K562 (cell line): ENCODE measurements around the gene SHF.

Experiments used
- CBX5 ChIP-seq: IDR thresholded peaks from 2 replicates; pipeline ENCODE4 v1.6.1; 2014; ENCODE audit warnings: low read depth, borderline replicate concordance
- CTCF ChIP-seq, 3 experiments: IDR thresholded peaks in 2 of 3; conservative IDR thresholded peaks in 1 of 3; 2 replicates each; pipeline ENCODE4 v1.5.1; 2011 to 2012; ENCODE audit warnings: low read length in 3 of 3, mild to moderate bottlenecking in 3 of 3, control low read depth in 2 of 3, improper control_type of control experiment in 1 of 3, inconsistent platforms in 1 of 3, low read depth in 1 of 3, mixed read lengths in 1 of 3, moderate library complexity in 1 of 3; ENCODE audit not compliant: insufficient read depth in 2 of 3
- MAX ChIP-seq: sonication (generic); formaldehyde crosslinking; IDR thresholded peaks from 2 replicates; pipeline ENCODE4 v1.9.0; 2022; ENCODE audit warnings: mild to moderate bottlenecking, missing genetic modification reagents
- NR3C1 ChIP-seq: sonication (generic); formaldehyde crosslinking; IDR thresholded peaks from 2 replicates; pipeline ENCODE4 v1.8.1; 2022; ENCODE audit warnings: missing genetic modification reagents
- ZKSCAN8 ChIP-seq: fragments of 200-800 bp; sonication (Bioruptor generic); IDR thresholded peaks from 2 replicates; pipeline ENCODE4 v1.6.1; 2016; ENCODE audit warnings: missing genetic modification characterization, missing compliant biosample characterization

GRCh38 chr15:45231132-45231531 is 43.4 kb upstream of the SHF start:
- TF ChIP-seq NR3C1 (no peak), ZKSCAN8 (CRISPR knock-in tag) (no peak), MAX (CRISPR knock-in tag) (no peak), CBX5 (no peak), CTCF (IDR thresholded peaks at IDR 0.05 in 2 of 3, conservative IDR thresholded peaks at IDR 0.05 in 1 of 3; ENCODE audit: insufficient read depth in 2 of 3, low read depth in 1 of 3, low read length in 3 of 3) (no peak)
